Epithelial cell of proximal tubule (primary cell): Measurements from ENCODE around the gene TNIP3. TPM values are rescaled to one million over a fixed set of nuclear protein-coding genes. Genes with fewer than 3 reads are reported as not detected.
A peak's percentile ranks its signal among the peaks of the same experiment; 100 is the strongest.

Source experiments
- DNase-seq: peaks from one replicate; pipeline ENCODE4 v3.0.0-alpha.2; 2011; ENCODE audit warnings: low read depth
- H3K4me3 ChIP-seq: 2 replicates; pipeline ENCODE4 v1.5.1; 2011; ENCODE audit warnings: low read depth, mild to moderate bottlenecking, low read length
- total RNA-seq: library from RNA; depleted of rRNA; stranded (reverse); fragments of >200 nt; gene quantifications from 2 replicates; pipeline ENCODE4 v1.2.3, GENCODE V29; 2015
- TF ChIP-seq, protein P1 (sequence below): conservative IDR thresholded peaks from 2 replicates; pipeline ENCODE4 v1.5.1; 2012; ENCODE audit warnings: low read depth, mild to moderate bottlenecking, low read length

TNIP3 gene
- total RNA-seq, 1 donor from 2014 or later: 0.46 TPM

DNA sequence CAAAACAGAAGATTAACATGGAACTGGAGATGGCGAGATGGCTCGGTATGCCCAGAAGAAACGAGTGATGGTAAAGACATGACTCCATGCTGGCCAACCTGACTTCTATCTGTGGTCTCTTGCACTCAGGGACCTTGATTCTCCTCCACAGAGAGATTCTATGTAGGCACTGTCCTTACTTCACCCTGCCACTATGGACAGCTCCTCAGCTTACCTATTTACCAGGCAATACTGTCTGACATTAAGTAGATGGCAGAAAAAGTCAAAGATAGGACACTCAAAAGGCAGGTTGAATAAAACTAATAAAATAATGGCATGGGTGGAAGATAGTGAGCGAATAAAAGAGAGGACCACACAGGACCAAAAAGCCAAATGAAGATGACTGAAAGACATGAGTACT lies 56.6 kb downstream of the TNIP3 start:
- TF ChIP-seq, protein P1, sequence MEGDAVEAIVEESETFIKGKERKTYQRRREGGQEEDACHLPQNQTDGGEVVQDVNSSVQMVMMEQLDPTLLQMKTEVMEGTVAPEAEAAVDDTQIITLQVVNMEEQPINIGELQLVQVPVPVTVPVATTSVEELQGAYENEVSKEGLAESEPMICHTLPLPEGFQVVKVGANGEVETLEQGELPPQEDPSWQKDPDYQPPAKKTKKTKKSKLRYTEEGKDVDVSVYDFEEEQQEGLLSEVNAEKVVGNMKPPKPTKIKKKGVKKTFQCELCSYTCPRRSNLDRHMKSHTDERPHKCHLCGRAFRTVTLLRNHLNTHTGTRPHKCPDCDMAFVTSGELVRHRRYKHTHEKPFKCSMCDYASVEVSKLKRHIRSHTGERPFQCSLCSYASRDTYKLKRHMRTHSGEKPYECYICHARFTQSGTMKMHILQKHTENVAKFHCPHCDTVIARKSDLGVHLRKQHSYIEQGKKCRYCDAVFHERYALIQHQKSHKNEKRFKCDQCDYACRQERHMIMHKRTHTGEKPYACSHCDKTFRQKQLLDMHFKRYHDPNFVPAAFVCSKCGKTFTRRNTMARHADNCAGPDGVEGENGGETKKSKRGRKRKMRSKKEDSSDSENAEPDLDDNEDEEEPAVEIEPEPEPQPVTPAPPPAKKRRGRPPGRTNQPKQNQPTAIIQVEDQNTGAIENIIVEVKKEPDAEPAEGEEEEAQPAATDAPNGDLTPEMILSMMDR: no peak
- H3K4me3 ChIP-seq: no peak overlapping the region
- DNase-seq: no peak

DNA sequence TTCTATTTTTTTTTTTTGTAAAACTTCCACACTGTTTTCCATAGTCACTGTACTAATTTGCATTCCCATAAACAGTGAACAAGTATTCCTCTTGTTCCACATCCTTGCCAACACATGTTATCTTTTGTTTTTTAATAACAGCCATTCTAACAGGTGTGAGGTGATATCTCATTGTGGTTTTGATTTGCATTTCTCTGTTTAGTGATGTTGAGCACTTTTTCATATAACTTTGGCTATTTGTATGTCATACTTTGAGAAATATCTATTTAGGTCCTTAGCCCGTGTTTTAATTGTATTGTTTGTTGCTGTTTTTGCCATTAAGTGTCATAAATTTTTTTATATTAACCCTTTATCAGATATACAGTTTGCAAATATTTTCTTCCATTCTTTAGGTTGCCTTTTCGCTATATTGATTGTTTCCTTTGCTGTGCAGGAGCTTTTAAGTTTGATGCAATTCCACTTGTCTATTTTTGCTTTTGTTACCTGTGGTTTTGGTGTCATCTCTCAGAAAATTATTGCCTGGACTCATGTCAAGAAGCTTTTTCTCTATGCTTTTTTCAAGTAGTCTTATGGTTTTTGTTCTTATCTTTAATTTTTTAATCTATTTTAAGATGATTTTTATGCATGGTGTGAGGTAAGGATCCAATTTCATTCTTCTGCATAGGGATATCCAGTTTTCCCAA lies 63.9 kb downstream of the TNIP3 start:
- DNase-seq: no peak
- no peak overlapping the region for H3K4me3 ChIP-seq
- TF ChIP-seq, protein P1: no peak

DNA sequence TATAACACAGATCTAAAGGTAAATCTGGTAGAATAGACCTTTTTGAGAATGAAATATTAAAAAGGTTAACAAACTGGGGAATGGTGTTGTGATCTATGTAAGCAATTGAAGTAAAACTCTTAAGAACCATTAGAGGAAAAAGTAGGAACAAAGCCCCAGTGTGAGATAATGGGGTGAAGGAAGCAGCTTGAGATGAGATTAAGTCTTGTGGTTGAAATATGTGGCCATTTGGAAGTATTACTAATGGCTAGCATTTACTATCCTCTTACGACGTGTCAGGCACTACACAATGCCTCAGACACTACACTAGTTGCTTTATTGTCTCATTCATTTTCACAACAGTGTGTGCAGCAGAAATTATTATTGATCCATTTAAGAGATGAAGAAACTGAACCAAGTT lies 65.9 kb downstream of the TNIP3 start:
- no peak overlapping the region for H3K4me3 ChIP-seq
- DNase-seq: no peak
- TF ChIP-seq, protein P1: no peak

DNA sequence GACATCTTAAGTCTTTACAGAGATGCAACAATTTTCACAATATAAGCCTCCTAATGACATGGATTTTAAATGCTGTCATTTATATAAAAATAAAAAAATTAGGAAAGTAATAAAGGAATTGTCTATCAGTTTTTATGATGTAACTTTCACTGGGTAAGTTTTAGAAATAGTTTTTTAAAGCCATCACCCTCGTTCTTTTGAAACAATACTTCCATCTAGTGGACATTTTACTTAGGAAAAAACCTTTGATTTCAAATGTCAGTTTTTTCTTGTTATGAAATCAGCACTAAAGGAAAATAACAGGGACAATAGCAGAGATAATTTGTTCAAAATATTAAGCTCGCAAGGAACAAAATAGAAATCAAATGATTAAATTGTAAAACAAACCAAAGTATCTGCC lies 67.5 kb downstream of the TNIP3 start:
- no peak for DNase-seq
- H3K4me3 ChIP-seq: no peak overlapping the region
- TF ChIP-seq, protein P1: peak; percentile 53

DNA sequence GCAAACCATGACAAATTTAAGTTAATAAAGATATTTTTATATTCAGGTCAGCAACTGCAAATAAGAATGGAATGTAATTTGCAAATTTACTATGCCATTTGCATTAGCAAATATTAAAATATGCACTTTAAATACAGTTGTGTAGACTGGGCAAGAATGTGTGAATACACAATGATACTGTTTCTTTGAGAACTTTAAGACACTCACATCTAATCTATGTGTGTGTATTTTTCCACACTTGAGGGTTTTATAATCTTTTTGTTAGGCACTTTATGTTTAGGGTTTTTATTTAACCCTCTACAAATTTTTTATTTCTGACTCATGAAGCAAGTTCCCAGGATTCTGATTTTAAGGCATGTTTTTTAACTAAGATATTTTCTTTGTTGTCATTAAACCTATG lies 67.9 kb downstream of the TNIP3 start:
- no peak for DNase-seq
- TF ChIP-seq, protein P1: no peak
- no peak overlapping the region for H3K4me3 ChIP-seq

DNA sequence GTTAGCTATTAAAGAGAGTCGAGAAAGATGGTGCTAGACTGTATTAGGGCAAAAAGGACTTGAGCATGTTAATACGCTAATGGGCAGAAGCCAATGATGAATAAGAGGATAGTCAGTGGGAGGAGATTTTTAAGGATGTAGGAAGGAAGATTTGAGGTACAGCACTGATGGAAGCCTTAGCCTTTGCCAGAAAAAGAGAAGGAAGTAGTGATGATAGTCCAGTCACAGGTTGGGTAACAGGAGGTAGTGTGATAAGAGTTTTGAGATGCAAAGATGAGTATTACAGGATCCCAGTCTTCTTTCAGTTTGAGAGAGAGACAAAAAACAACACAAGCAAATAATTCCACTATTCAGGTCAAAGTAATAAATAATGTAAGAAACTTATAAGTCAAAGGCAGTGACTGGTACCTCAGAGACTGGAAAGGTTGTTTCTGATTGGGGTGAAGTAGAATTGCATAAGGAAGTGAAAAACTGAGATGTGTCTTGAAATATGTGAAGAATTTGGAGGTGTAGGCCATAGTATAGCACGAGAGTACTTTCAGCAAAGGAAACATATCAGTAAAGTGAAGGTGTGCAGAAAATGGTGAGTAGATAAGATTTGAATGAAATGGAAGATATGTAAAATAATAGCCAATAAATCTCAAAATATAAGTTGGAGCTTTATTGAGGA lies 69.7 kb downstream of the TNIP3 start:
- TF ChIP-seq, protein P1: no peak
- H3K4me3 ChIP-seq: no peak overlapping the region
- no peak for DNase-seq

DNA sequence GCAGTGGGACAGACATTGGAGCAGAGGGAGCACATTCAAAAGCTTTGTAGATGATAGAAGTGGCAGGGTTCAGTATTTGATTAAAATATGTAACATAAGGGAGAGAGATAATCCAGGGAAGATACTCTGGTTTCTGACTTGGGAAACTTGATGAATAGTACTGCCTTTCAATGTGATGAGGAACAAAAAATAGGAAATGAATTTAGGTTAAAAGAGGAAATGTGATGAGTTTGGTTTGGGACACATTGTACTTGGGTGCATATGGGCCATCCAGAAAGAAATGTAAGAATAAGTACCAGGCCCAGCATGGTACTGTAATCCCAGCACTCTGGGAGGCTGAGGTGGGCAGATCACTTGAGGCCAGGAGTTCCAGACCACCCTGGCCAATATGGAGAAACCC lies 70.9 kb downstream of the TNIP3 start:
- TF ChIP-seq, protein P1: no peak

More for the DNA sequence above, 70.9 kb downstream of the TNIP3 start:
- DNase-seq: no peak
- no peak overlapping the region for H3K4me3 ChIP-seq
